HS-5 (cell line): ENCODE data around the gene CLDND2.
A peak's percentile ranks its signal among the peaks of the same experiment; 100 is the strongest.

Source experiments
- DNase-seq: peaks from one replicate; pipeline ENCODE4 v3.0.0-alpha.2; 2012; ENCODE audit warnings: low read depth

Gene CLDND2

GRCh38 chr19:51382004-51382403 lies 13.2 kb upstream of the CLDND2 start:
- DNase-seq = no peak

DNA sequence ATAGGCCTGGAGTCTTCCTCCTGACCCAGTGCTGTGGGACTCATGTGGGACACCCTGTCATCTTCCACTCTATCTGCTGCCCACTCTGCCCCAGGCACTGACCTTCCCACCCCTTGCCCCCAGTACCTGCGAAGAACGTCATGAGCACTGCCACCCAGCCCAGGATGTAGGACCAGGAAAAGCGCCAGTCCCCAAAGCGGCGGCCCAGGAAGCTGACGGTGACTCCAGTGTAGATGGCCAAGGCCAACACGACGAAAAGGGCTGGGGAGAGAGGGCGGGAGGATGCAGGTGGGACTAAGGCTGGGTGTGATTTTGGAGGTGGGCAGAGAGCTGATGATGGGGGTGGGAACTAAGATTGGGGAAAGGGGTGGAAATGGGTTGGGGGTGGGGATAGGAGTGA lies 11.6 kb upstream of the CLDND2 start:
- DNase-seq = no peak

DNA sequence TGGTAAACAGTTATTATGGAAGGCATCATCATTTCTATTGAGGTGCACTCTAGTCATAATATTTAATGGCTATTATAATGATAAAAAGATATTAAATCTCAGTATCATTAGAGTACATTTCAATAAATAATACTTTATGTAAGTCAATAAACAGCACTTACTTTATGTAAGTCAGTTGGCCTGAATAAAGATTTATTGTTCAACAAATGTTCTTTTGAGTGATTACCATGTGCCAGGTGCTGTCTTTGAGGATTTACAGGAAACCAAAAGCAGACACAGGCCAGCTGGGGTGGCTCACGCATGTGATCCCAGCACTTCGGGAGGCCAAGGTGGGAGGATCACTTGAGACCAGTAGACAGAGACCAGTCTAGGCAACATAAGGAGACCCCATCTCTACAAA lies 8.6 kb upstream of the CLDND2 start:
- DNase-seq = no peak

DNA sequence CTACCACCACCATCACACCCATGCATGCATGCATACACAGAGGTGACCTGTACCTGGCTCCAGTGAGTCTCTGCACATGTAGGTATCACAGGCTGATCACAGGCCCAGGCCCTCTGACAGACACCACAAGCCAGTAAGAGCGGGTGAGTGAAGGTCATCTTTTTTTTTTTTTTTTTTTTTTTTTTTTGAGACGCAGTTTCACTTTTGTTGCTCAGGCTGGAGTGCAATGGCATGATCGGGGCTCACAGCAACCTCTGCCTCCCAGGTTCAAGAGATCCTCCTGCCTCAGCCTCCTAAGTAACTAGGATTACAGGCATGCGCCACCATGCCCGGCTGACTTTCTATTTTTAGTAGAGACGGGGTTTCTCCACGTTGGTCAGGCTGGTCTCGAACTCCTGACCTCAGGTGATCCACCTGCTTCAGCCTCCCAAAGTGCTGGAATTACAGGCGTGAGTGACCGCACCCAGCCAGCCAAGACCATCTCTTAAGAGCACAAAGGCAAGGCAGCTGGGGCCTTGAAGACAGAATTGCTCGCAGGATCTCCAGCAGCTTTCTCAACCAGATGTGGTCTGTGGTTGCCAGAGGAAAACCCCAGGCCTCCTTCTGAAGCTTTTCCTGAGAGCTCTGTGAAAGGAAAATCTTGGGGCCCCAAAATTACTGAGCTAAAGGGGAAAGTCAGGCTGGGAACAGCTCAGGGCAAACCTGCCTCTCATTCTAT lies 6.9 kb upstream of the CLDND2 start:
- no peak for DNase-seq

DNA sequence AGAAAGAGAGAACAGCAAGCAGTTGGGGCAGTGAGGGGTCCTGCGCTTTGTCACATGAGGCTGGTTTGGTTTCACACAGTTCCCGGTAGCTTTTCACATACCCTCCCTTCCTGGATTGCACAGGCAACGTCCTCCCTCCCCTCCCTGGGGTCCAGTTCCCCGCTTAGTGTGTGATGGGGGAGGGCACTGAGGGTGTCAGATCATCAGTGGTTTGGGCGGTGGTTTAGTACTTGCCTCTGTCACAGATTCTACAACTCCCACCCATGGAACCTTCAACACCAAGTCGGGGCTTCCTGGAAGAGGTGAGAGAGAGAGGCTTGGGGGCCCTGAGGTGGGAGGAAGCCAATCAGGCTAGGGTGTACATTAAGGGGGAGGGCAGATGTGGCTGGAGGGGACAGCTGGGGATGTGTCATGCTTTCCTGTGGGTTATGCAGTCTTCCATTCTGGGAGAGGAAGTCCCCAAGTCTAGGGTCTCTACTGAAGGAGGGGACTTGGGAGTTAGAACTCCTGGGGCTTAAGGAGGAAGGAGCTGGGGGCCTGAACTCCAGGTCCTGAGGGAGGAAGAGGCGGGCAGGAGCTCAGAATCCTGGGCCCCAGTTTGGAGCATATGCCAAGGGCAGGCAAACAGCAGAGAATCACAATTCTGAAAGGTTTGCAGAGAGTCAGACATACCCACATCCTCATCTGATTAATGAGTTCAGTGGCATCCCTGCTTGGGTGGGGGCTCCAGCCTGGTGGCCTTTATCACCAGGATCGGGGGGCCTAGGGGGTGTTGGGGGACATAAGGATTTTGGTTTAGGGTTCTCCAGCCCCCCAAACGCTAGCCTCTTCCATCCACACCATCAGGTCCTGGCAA lies 4.1 kb upstream of the CLDND2 start, which contains the start of gene NKG7:
NKG7 (minus strand) TSS at position 6 of the 856 bp plus-strand sequence. CDS start 119 bp downstream, outside the sequence.
- DNase-seq = no peak

GRCh38 chr19:51372021-51372648 lies 3.3 kb upstream of the CLDND2 start:
- DNase-seq = no peak

DNA sequence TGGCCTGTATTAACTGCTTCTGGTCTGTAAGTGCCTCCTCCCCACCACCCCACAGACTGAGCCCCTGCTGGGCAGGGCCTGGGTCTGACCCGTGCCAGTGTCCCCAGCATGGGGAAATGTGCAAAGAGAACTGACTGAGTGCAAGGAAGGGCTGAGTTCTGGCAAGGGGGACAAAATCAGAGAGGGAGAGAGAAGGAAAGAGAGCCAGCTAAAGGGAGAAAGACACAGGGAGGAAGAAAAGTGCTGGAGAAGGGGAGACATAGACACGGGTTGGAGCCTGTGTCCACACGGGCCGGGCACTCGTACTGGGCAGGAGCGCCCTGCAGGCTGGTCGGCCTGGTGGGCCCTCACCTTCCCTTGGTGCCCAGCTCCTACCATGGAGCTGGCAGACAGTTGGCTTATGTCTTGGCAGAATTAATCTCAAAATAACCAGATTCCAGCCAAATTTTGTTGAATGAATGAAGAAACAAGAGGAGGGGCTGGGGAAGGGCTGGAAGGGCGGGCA lies 2.4 kb upstream of the CLDND2 start:
- no peak for DNase-seq

- DNase-seq = no peak
Measured at GRCh38 chr19:51370230-51370629, 1.4 kb upstream of the CLDND2 start.

- peak; percentile 93 for DNase-seq
Measured at GRCh38 chr19:51367565-51368365, 1.0 kb downstream of the CLDND2 start.

DNA sequence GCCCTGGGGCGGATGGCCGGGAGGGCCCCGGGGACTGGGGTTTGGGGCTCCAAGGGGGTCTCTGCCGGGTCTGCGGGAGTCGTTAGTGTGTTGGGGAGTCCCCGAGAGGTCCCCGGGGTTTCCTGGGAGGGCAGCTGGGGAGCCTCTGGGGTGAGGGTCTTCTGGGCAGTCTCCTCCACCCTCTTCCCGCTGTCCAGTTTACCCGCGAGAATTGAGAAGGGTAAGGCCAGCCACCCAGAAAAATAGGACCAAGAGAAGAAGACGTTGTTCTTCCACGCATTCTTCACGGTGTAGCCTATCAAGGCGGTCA lies 1.6 kb downstream of the CLDND2 start:
- no peak for DNase-seq

DNA sequence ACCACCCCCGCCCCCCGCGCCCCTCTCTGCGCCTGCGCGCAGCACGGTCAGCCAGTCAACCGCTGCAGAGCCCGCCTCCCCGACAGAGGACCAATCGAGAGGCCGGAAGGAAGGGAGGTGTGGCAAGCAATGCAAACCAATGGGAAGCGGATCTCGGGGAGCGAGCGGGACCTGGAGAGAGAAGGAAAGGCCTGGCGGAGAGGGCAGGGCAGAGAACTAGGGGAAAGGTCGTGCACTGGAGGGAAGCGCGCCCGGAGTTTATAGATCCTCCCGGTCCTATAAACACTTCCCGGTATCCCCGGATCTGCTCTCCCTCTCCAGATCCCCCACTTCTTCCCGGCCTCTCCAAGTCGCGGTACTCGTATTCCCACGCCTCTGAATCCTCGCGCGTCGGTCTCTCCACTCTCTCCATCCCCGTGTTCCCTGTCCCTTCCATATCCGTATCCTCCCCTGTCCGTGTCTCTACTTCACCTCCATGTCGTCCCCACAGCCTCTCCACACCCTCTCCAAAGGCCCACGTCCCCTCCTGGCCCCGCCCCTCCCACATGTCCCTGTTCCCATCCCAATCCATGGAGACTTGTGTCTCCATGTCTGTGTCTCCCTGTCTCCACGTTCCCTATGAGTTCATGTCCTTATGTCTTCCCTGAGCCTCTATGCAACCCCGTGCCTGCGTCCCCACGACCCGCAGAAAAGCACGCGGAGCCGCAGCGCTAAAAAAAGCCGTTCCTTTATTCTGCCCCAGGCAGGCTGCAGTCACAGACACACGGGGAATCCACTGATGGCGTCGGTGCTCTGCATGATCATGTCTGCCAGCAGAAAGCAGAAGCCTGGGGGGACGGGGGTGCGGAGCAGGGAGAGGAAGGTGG lies 2.2 kb downstream of the CLDND2 start:
- DNase-seq = peak; percentile 89

DNA sequence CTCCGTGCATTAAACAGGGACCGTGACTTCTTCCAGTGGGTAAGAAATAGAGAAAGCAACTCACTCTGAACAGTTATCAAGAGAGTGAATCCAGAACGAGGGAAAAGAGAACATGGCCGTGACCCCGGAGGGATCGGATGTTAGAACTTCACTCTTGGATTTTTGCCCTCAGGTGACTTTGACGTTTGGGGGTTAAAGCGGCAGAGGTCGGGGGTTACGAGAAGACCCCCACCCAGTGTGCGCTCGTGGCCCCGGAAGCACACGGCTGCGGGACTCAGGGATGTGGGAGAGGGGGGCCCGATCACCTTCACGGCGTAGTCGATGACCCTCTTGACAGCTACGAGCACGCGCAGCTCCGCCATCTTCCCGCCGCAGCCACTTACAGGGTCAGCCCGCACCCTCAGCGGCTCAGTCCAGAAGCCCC lies 2.8 kb downstream of the CLDND2 start, which contains the start of gene ETFB:
ETFB (minus strand) TSS at position 424 of the 424 bp plus-strand sequence; CDS start at position 362, 62 bp downstream.
- DNase-seq = peak; percentile 2

DNA sequence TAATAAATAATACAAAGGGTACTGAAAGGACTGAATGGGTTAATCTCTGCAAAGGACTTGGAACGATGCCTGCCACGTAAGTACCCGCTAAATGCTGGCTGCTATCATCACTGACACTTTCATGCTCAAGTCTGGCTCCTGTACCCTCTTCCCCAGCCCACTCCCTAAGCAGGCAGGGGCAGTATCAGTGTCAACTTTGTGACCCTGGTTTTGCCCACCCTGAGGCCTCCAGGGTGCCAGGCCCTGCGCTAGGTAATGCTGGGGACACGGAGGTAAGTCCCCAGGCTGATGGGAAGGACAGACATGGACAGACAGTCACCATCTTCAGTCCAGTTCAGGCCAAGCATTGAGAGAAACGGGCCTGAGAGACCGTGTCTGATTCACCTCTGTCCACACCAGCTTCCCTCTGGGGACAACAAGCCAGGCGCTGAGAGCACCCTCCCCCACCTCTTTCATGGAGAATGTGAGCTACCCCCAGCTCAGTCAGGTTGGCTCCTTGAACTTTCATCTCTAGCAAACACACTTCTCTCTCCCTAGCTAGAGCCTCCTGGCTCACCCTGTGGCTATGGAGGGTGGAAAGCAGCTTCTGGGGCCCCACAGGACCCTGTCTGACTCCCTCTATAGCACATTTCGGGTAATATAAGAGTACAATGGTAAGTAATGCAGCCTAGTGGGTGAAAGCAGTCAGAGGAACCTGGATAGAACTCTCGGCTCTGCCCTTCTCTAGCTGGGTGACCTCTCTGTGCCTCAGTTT lies 3.4 kb downstream of the CLDND2 start:
- DNase-seq = no peak

- DNase-seq = no peak
Measured at GRCh38 chr19:51364200-51365106, 4.3 kb downstream of the CLDND2 start.

- DNase-seq = no peak
Measured at GRCh38 chr19:51361239-51361638, 7.6 kb downstream of the CLDND2 start.

GRCh38 chr19:51359294-51359693 lies 9.5 kb downstream of the CLDND2 start:
- no peak for DNase-seq

GRCh38 chr19:51357952-51358351 lies 10.9 kb downstream of the CLDND2 start:
- DNase-seq = no peak

DNA sequence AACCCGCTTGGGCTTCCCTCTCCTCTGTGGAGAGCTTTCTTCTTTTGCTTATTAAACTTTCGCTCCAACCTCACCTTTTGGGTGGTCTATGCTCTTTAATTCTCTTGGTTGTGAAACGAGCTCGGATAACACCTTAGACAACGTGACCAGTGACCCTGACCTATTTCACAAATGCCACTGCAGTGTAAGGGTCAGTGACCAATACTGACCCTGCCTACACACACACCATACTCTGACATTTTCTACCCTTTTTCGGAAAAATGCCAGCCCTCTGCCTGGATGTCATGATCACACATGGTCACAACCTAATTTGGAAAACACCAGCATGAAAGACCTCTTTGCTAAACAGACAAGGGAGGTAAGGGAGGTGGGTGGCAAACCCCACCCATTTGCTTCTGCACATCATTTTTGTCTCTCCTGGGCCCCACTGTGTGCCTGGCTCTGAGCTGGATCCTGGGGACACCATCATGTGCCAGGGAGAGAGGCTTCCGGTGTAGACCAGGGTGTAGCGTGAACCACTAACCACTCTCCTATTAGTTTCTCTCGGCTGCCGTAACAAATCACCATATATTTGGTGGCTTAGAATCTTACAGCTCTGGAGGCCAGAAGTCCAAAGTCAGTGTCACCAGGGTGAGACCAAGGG lies 12.5 kb downstream of the CLDND2 start:
- DNase-seq = no peak
